Peyer's patch (tissue), 4 donors: ENCODE measurements around the gene ETF1. TPM values are rescaled to one million over a fixed set of nuclear protein-coding genes. Genes with fewer than 3 reads are reported as not detected.
"Not testable (repeated sequence)": the region's sequence is repeated elsewhere in the genome, so short reads cannot be mapped to it uniquely, and the experiment has no call there.

Experiments used
- DNase-seq, 3 donors: peaks; one replicate each; pipeline ENCODE4 v3.0.0-alpha.2; 2017 to 2019
- H3K27ac ChIP-seq, 4 donors: fragments of 200-600 bp; sonication (generic); one replicate each; pipeline ENCODE4 v1.5.1; 2016 to 2019
- H3K27me3 ChIP-seq, 2 donors: fragments of 200-600 bp; sonication (generic); one replicate each; pipeline ENCODE4 v1.5.1; 2019
- H3K36me3 ChIP-seq, 3 donors: fragments of 200-600 bp; sonication (generic); one replicate each; pipeline ENCODE4 v1.5.1; 2016 to 2019
- H3K4me1 ChIP-seq, 4 donors: fragments of 200-600 bp; sonication (generic); one replicate each; pipeline ENCODE4 v1.5.1; 2016 to 2019
- H3K4me3 ChIP-seq, 4 donors: fragments of 200-600 bp; sonication (generic); 1 replicate in 3 of 4; 2 replicates in 1 of 4; pipeline ENCODE4 v1.5.1; 2016 to 2019; ENCODE audit warnings: mild to moderate bottlenecking in 1 of 4
- H3K9me3 ChIP-seq, 4 donors: fragments of 200-600 bp; sonication (generic); one replicate each; pipeline ENCODE4 v1.5.1; 2016 to 2019; ENCODE audit warnings: mild to moderate bottlenecking in 1 of 4
- CTCF ChIP-seq, 6 experiments: fragments of 450-650 bp in 4 of 6; fragments of 200-600 bp in 2 of 6; sonication (generic) in 1 of 6; IDR thresholded peaks; one replicate each; pipeline ENCODE4 v1.5.1; 2017 to 2019; ENCODE audit warnings: antibody characterized with exemption in 6 of 6, mild to moderate bottlenecking in 3 of 6, moderate library complexity in 1 of 6
- POLR2A ChIP-seq, 2 donors: fragments of 450-650 bp; IDR thresholded peaks; one replicate each; pipeline ENCODE4 v1.5.1; 2017; ENCODE audit warnings: antibody characterized with exemption in 2 of 2, mild to moderate bottlenecking in 2 of 2, moderate library complexity in 2 of 2
- total RNA-seq, 4 donors: library from RNA; depleted of rRNA; stranded (reverse); fragments of >200 nt; gene quantifications; one replicate each; pipeline ENCODE4 v1.1.0, GENCODE V29; 2016

Gene ETF1
- total RNA-seq, 4 donors from 2014 or later, result 33.3 to 75.1 (median 39.3) TPM

DNA sequence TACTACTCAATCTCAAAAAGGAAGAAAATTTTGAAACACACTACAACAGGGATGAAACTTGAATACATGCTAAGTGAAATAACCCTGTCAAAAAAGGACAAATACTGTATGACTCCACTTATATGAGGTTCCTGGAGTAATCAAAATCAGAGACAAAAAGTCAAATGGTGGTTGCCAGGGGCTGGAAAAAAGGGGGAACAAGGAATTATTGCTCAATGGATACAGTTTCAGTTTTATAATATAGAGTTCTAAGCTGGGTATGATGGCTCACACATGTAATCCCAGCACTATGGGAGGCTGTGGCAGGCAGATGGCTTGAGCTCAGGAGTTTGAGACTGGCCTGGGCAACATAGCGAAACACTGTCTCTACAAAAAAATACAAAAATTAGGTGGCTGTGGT is 29.0 kb downstream of the ETF1 start:
- H3K27me3 ChIP-seq, result no peaks in the 10 kb centered on the region
- H3K27ac ChIP-seq, result no peak overlapping the region
- H3K36me3 ChIP-seq, result peaks cover 0 to 92% (median 0%) of the 10 kb centered on the region in 3 donors
- H3K9me3 ChIP-seq, result no peaks in the 10 kb centered on the region
- TF ChIP-seq CTCF (IDR thresholded peaks at IDR 0.05) (no peak), POLR2A (IDR thresholded peaks at IDR 0.05) (no peak)
- no peak for DNase-seq
- no peaks in the 10 kb centered on the region for H3K4me1 ChIP-seq
- H3K4me3 ChIP-seq, result no peak overlapping the region

- H3K36me3 ChIP-seq, result peaks cover 0 to 65% (median 0%) of the 10 kb centered on the region in 3 donors
- no peak for DNase-seq
- H3K4me3 ChIP-seq, result no peak overlapping the region
- TF ChIP-seq CTCF (IDR thresholded peaks at IDR 0.05) (no peak), POLR2A (IDR thresholded peaks at IDR 0.05) (no peak)
- H3K4me1 ChIP-seq, result no peaks in the 10 kb centered on the region
- no peaks in the 10 kb centered on the region for H3K9me3 ChIP-seq
- no peak overlapping the region for H3K27ac ChIP-seq
- H3K27me3 ChIP-seq, result no peaks in the 10 kb centered on the region
Measured at GRCh38 chr5:138508958-138509357, 34.1 kb downstream of the ETF1 start.

DNA sequence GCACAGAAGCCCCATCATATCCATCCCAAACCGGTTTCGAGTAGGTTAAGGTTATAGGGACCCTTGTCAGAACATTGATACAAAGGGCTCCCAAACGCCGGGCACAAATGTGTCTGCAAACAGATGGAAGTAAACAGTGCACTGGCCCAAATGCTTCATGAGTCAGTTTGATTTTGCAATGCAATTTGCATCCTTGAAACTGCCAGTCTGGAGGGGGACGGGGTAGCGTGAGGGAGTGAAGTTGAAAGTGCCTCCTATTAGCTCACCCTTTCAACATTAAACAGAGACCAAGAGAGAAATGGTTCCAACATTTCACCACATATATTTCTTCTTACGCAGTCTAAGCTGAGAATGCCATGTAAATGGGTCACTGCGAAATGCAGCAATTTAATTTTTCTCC is 35.6 kb downstream of the ETF1 start:
- not testable (repeated sequence) for H3K27me3 ChIP-seq, H3K4me3 ChIP-seq, H3K9me3 ChIP-seq, H3K27ac ChIP-seq, DNase-seq, H3K4me1 ChIP-seq
- H3K36me3 ChIP-seq, result peaks cover 0 to 50% (median 0%) of the 10 kb centered on the region in 3 donors

- peaks cover 0 to 47% (median 0%) of the 10 kb centered on the region in 3 donors for H3K36me3 ChIP-seq
- no peak overlapping the region for H3K4me3 ChIP-seq
- TF ChIP-seq CTCF (IDR thresholded peaks at IDR 0.05) (no peak), POLR2A (IDR thresholded peaks at IDR 0.05) (no peak)
- no peaks in the 10 kb centered on the region for H3K27me3 ChIP-seq
- DNase-seq, result no peak
- peaks cover 0 to 6% (median 0%) of the 10 kb centered on the region in 4 donors for H3K4me1 ChIP-seq
- H3K9me3 ChIP-seq, result no peaks in the 10 kb centered on the region
- no peak overlapping the region for H3K27ac ChIP-seq
Measured at GRCh38 chr5:138506370-138507306, 36.4 kb downstream of the ETF1 start.

GRCh38 chr5:138504799-138505198 is 38.2 kb downstream of the ETF1 start:
- no peaks in the 10 kb centered on the region for H3K27me3 ChIP-seq
- DNase-seq, result no peak
- H3K4me1 ChIP-seq, result peaks cover 0 to 6% (median 0%) of the 10 kb centered on the region in 4 donors
- no peak overlapping the region for H3K4me3 ChIP-seq
- no peaks in the 10 kb centered on the region for H3K9me3 ChIP-seq
- no peak overlapping the region for H3K27ac ChIP-seq
- TF ChIP-seq CTCF (IDR thresholded peaks at IDR 0.05) (no peak), POLR2A (IDR thresholded peaks at IDR 0.05) (no peak)
- H3K36me3 ChIP-seq, result peaks cover 0 to 28% (median 0%) of the 10 kb centered on the region in 3 donors
